ENCODE data around the gene TNS3.

The TNS3 gene

DNA sequence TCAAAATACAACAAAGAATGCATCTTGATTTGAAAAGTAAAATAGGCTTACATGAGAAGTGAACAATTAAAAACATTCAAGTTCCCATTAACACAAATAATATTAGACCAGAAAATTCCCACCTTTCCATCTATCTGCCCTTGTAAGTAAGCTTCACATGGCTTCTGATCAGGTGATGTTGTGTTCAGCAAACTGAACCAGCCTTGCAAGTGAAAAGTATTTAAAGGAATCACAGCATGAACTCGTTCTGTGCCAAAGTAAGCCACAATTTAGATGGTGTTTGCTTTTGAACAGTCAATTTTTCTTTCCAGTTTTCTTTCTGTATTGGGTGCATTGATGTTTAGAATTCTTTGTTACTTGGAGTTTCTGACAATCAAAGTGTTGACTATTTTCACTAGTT lies 347.9 kb downstream of the TNS3 start:
- DNase-seq = no peak

DNA sequence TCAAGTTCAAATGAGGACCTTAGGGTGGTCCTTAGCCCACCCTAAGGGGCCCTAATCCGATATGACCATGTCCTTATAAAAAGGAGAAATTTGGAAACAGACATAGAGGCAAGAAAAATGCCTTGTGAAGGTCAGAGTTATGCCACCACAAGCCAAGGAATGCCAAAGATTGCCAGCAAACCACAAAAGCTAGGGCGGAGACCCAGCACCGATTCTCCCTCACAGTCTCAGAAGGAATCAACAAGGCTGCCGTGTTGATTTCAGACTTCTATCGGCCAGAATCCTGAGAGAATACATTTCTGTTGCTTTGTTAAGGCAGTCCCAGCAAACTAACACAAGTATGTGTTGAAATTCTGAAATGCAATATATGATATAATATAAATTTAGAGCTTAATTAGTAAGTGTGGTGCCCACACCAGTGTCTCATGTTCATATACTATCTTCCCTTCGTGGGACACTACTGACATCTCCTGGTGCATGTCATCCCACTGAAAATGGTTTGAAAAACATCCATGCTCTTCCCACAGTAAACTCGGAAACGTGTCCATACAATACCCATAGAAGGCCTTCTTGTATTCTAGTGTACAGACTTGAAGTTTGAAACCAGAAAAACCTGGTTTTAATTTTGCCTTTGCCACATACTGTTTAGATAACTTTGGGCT lies 349.0 kb downstream of the TNS3 start:
- DNase-seq = no peak

- no peak for DNase-seq
These were observed 350.3 kb downstream of the TNS3 start for GRCh38 chr7:47231627-47232026.

DNA sequence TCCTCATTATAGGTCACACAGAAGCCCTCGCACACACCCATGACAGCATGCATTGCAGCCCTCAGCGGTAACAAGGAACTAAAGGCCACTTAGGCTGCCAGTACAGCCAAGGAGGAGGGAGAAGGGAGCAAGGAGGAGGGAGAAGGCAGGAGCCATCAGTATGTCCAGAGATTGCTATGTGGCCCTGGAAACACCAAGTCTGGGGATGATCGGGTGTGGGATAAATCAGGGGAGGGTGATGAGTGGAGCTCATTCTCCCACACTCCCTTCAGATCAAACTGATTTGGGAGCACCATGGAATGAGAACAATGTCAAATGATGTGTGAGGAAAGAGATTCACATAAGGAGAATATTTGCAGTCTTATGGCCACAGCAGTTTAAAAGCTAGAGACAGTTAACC lies 350.9 kb downstream of the TNS3 start:
- no peak for DNase-seq

DNA sequence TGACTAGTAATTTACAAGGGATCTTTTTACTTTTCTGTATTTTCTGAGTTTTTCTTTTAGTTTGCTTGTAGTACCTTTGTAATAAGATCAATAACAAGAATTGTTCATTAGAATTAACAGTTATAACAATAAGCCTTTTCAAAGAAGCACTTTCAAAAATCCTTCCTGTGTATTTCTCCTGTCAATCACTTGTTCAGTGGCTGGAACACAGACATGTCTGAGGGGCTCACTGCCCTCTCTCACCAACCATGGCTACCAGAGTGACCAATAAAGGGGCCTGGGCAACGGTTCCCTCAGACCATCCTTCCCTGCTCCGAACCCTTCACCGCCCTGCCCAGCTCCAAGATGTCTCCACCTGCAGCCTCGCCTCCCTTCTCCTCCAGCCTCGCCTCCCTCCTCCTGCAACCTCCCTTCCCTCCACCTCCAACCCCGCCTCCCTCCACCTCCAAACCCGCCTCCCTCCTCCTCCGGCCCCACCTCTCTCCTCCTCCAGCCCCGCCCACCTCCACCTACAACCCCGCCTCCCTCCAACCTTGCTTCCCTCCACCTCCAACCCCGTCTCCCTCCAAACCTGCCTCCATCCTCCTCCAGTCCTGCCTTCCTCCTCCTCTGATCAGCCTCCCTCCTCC lies 353.4 kb downstream of the TNS3 start:
- DNase-seq = no peak

GRCh38 chr7:47227762-47228177 lies 354.1 kb downstream of the TNS3 start:
- DNase-seq = no peak

- DNase-seq = no peak
These were observed 355.2 kb downstream of the TNS3 start for GRCh38 chr7:47226696-47227095.

DNA sequence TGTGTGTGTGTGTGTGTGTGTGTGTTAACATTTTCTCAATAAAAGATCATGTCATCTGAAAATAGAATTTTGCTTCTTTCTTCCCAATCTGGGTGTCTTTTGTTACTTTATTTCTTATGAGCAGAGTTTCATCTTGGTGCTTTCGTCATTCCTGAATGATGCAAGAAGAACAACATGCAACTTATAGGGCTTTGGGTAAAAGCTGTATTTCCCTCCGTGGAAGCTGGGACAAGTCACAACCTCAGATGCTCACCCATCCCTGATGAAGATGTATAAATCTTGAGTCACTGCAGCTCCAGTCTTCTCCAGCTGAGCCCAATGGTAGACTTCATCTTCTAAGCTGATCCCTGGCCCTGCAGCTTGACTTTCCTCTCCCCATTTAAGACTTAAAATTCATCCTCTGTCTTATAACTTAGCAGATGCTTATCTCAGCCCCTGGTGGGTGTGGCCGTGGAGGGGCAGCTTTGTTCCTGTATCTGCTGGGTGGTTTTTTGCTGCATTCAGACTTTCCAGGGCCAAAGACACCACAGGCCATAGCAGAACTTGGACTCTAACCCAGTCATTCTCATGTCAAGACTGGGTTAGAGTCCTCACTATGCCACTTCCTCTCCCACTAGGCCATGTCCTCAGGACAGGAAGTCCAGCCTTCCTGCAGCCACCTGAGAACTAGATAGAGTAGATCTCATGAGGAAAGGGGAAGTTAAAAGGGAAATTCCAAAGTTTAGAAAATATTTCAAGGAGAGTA lies 356.4 kb downstream of the TNS3 start:
- DNase-seq = no peak

Measured in GF-D8 (cell line).